Bronchial epithelial cell (primary cell): Measurements from ENCODE around the gene KLHDC4. TPM values are rescaled to one million over a fixed set of nuclear protein-coding genes. Genes with fewer than 3 reads are reported as not detected.

Source experiments
- DNase-seq: peaks from one replicate; pipeline ENCODE4 v3.0.0-alpha.2; 2010; ENCODE audit warnings: low read depth
- FAIRE-seq: peaks from 2 replicates; lab custom pipeline; 2011; peaks lifted over from hg19 to GRCh38; lab: Jason Lieb, UNC
- H3K27me3 ChIP-seq: 2 replicates; pipeline ENCODE4 v1.5.1; 2011; ENCODE audit warnings: low read length; ENCODE audit not compliant: control insufficient read depth, insufficient read depth
- H3K36me3 ChIP-seq: 2 replicates; pipeline ENCODE4 v1.5.1; 2011; ENCODE audit warnings: low read length; ENCODE audit not compliant: control insufficient read depth, insufficient read depth
- H3K4me3 ChIP-seq: 2 replicates; pipeline ENCODE4 v1.5.1; 2011; ENCODE audit warnings: mild to moderate bottlenecking, low read depth, low read length, control low read depth
- CTCF ChIP-seq: IDR thresholded peaks from 2 replicates; pipeline ENCODE4 v1.5.1; 2011; ENCODE audit warnings: mild to moderate bottlenecking, moderate library complexity, low read length, control low read depth, inconsistent platforms; ENCODE audit not compliant: insufficient read depth, severe bottlenecking
- total RNA-seq: library from RNA; depleted of rRNA; stranded (reverse); fragments of >200 nt; gene quantifications from 2 replicates; pipeline ENCODE4 v1.2.1, GENCODE V29; 2014

Gene KLHDC4
- total RNA-seq, 1 donor from 2014 or later: 30.8 TPM

- peak; percentile 73 for FAIRE-seq
- H3K27me3 ChIP-seq: no peaks in the 10 kb centered on the region
- peak; percentile 98 for DNase-seq
- peak; percentile 25 for TF ChIP-seq CTCF
- H3K36me3 ChIP-seq: no peaks in the 10 kb centered on the region
- peak overlapping the region; percentile 23 for H3K4me3 ChIP-seq
Measured at GRCh38 chr16:87806641-87807546, 41.1 kb upstream of the KLHDC4 start.

GRCh38 chr16:87806261-87806640 lies 40.5 kb upstream of the KLHDC4 start:
- Histone ChIP-seq H3K36me3 (no peaks in the 10 kb centered on the region), H3K27me3 (no peaks in the 10 kb centered on the region), H3K4me3 (peak overlapping the region; percentile 23)
- peak; percentile 59 for DNase-seq
- TF ChIP-seq CTCF: no peak
- peak; percentile 28 for FAIRE-seq

GRCh38 chr16:87803385-87803784 lies 37.6 kb upstream of the KLHDC4 start:
- FAIRE-seq (peak; percentile 40), DNase-seq (no peak)
- Histone ChIP-seq H3K4me3 (no peak overlapping the region), H3K27me3 (no peaks in the 10 kb centered on the region), H3K36me3 (no peaks in the 10 kb centered on the region)
- TF ChIP-seq CTCF: no peak

- Histone ChIP-seq H3K27me3 (no peaks in the 10 kb centered on the region), H3K36me3 (no peaks in the 10 kb centered on the region), H3K4me3 (no peak overlapping the region)
- no peak for FAIRE-seq
- no peak for DNase-seq
- no peak for TF ChIP-seq CTCF
Measured at GRCh38 chr16:87802670-87803069, 36.9 kb upstream of the KLHDC4 start.

GRCh38 chr16:87801679-87802259 lies 36.0 kb upstream of the KLHDC4 start:
- no peak for TF ChIP-seq CTCF
- FAIRE-seq (no peak), DNase-seq (no peak)
- no peaks in the 10 kb centered on the region for H3K36me3 ChIP-seq
- H3K4me3 ChIP-seq: no peak overlapping the region
- H3K27me3 ChIP-seq: no peaks in the 10 kb centered on the region
